DND-41 (cell line): Measurements from ENCODE around the gene CEMIP.

Source experiments
- ATAC-seq: fragments of 200-7000 bp; cut with Tn5 transposase; 3 replicates; pipeline ENCODE4 v1.9.1; 2021; ENCODE audit warnings: low read depth; ENCODE audit not compliant: insufficient read depth
- DNase-seq: peaks from one replicate; pipeline ENCODE4 v3.0.0-alpha.2; 2020
- H2AFZ ChIP-seq: 2 replicates; pipeline ENCODE4 v1.6.0; 2012; ENCODE audit warnings: low read depth, low read length
- H3K27ac ChIP-seq: 2 replicates; pipeline ENCODE4 v1.5.1; 2012; ENCODE audit warnings: low read length, inconsistent platforms
- H3K27me3 ChIP-seq: fragments of 200-600 bp; sonication (generic); 2 replicates; pipeline ENCODE4 v1.6.0; 2012; ENCODE audit warnings: low read length, mild to moderate bottlenecking, inconsistent platforms; ENCODE audit not compliant: insufficient read depth, poor library complexity
- H3K36me3 ChIP-seq: 2 replicates; pipeline ENCODE4 v1.5.1; 2012; ENCODE audit warnings: low read length, inconsistent platforms; ENCODE audit not compliant: insufficient read depth
- H3K4me1 ChIP-seq: 2 replicates; pipeline ENCODE4 v1.5.1; 2012; ENCODE audit warnings: mild to moderate bottlenecking, low read length; ENCODE audit not compliant: insufficient read depth
- H3K4me2 ChIP-seq: 2 replicates; pipeline ENCODE4 v1.6.0; 2012; ENCODE audit warnings: mild to moderate bottlenecking, moderate library complexity, low read length, inconsistent platforms; ENCODE audit not compliant: insufficient read depth
- H3K4me3 ChIP-seq, 2 experiments: fragments of 200-600 bp in 1 of 2; shearing (Covaris generic) in 1 of 2; 2 replicates each; pipeline ENCODE4 v1.5.1; 2012 to 2016; ENCODE audit warnings: inconsistent platforms in 2 of 2, low read length in 2 of 2, mild to moderate bottlenecking in 2 of 2, low read depth in 1 of 2, moderate library complexity in 1 of 2
- H3K79me2 ChIP-seq: 2 replicates; pipeline ENCODE4 v1.6.0; 2012; ENCODE audit warnings: low read length, inconsistent platforms; ENCODE audit not compliant: insufficient read depth
- H3K9ac ChIP-seq: 2 replicates; pipeline ENCODE4 v1.6.0; 2012; ENCODE audit warnings: low read depth, mild to moderate bottlenecking, inconsistent platforms, low read length, moderate library complexity
- H3K9me3 ChIP-seq: 2 replicates; pipeline ENCODE4 v1.5.1; 2012; ENCODE audit warnings: low read length, moderate library complexity, mild to moderate bottlenecking, inconsistent platforms; ENCODE audit not compliant: insufficient read depth, severe bottlenecking
- H4K20me1 ChIP-seq: 2 replicates; pipeline ENCODE4 v1.6.0; 2012; ENCODE audit warnings: low read length; ENCODE audit not compliant: insufficient read depth
- EZH2 ChIP-seq: IDR thresholded peaks from 3 replicates; pipeline ENCODE4 v1.6.1; 2012; ENCODE audit warnings: borderline replicate concordance, low read depth, mild to moderate bottlenecking, moderate library complexity, low read length, inconsistent platforms; ENCODE audit not compliant: severe bottlenecking
- TF ChIP-seq, protein P1 (sequence below): IDR thresholded peaks from 2 replicates; pipeline ENCODE4 v1.5.1; 2012; ENCODE audit warnings: borderline replicate concordance, low read length, moderate library complexity, mild to moderate bottlenecking; ENCODE audit not compliant: poor library complexity, severe bottlenecking; ENCODE audit errors: extremely low read depth

Gene CEMIP

GRCh38 chr15:80787316-80787715, 8.1 kb downstream of the CEMIP start:
- H3K9ac ChIP-seq: no peak overlapping the region
- H3K4me1 ChIP-seq: no peaks in the 10 kb centered on the region
- H3K9me3 ChIP-seq: no peaks in the 10 kb centered on the region
- peaks cover 7% of the 10 kb centered on the region for H3K27me3 ChIP-seq
- 0 out of 2 replicates have a peak, but pooled peaks cover 5% of the 10 kb centered on the region for H4K20me1 ChIP-seq
- DNase-seq (no peak), ATAC-seq (no peak)
- H3K36me3 ChIP-seq: no peaks in the 10 kb centered on the region
- no peak overlapping the region for H2AFZ ChIP-seq
- H3K4me2 ChIP-seq: no peak overlapping the region
- no peak overlapping the region for H3K4me3 ChIP-seq
- H3K27ac ChIP-seq: no peak overlapping the region
- no peak for TF ChIP-seq EZH2
- TF ChIP-seq, protein P1, sequence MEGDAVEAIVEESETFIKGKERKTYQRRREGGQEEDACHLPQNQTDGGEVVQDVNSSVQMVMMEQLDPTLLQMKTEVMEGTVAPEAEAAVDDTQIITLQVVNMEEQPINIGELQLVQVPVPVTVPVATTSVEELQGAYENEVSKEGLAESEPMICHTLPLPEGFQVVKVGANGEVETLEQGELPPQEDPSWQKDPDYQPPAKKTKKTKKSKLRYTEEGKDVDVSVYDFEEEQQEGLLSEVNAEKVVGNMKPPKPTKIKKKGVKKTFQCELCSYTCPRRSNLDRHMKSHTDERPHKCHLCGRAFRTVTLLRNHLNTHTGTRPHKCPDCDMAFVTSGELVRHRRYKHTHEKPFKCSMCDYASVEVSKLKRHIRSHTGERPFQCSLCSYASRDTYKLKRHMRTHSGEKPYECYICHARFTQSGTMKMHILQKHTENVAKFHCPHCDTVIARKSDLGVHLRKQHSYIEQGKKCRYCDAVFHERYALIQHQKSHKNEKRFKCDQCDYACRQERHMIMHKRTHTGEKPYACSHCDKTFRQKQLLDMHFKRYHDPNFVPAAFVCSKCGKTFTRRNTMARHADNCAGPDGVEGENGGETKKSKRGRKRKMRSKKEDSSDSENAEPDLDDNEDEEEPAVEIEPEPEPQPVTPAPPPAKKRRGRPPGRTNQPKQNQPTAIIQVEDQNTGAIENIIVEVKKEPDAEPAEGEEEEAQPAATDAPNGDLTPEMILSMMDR: no peak
- no peaks in the 10 kb centered on the region for H3K79me2 ChIP-seq

GRCh38 chr15:80788536-80788935, 9.4 kb downstream of the CEMIP start:
- 0 out of 2 replicates have a peak, but pooled peaks cover 3% of the 10 kb centered on the region for H4K20me1 ChIP-seq
- H3K79me2 ChIP-seq: no peaks in the 10 kb centered on the region
- peaks cover 15% of the 10 kb centered on the region for H3K27me3 ChIP-seq
- H3K4me3 ChIP-seq: no peak overlapping the region
- TF ChIP-seq EZH2: no peak
- TF ChIP-seq, protein P1: no peak
- H2AFZ ChIP-seq: no peak overlapping the region
- H3K27ac ChIP-seq: no peak overlapping the region
- no peaks in the 10 kb centered on the region for H3K4me1 ChIP-seq
- H3K4me2 ChIP-seq: no peak overlapping the region
- H3K9ac ChIP-seq: no peak overlapping the region
- DNase-seq: no peak
- no peaks in the 10 kb centered on the region for H3K9me3 ChIP-seq
- no peak for ATAC-seq
- H3K36me3 ChIP-seq: no peaks in the 10 kb centered on the region

- Histone ChIP-seq H3K9ac (no peak overlapping the region), H3K4me3 (no peak overlapping the region), H3K79me2 (no peaks in the 10 kb centered on the region), H3K36me3 (no peaks in the 10 kb centered on the region), H3K27ac (no peak overlapping the region), H4K20me1 (no peaks in the 10 kb centered on the region), H2AFZ (no peak overlapping the region), H3K27me3 (peaks cover 15% of the 10 kb centered on the region), H3K9me3 (no peaks in the 10 kb centered on the region), H3K4me2 (no peak overlapping the region), H3K4me1 (no peaks in the 10 kb centered on the region)
- ATAC-seq (no peak), DNase-seq (no peak)
- TF ChIP-seq, protein P1: no peak
- TF ChIP-seq EZH2: no peak
Measured at GRCh38 chr15:80789296-80789695, 10.1 kb downstream of the CEMIP start.

GRCh38 chr15:80789796-80790195, 10.6 kb downstream of the CEMIP start:
- Histone ChIP-seq H3K27ac (no peak overlapping the region), H3K9me3 (no peaks in the 10 kb centered on the region), H2AFZ (no peak overlapping the region), H3K4me1 (no peaks in the 10 kb centered on the region), H4K20me1 (no peaks in the 10 kb centered on the region), H3K36me3 (no peaks in the 10 kb centered on the region), H3K4me2 (no peak overlapping the region), H3K4me3 (no peak overlapping the region), H3K27me3 (peaks cover 15% of the 10 kb centered on the region), H3K79me2 (no peaks in the 10 kb centered on the region), H3K9ac (no peak overlapping the region)
- DNase-seq: no peak
- TF ChIP-seq, protein P1: no peak
- no peak for TF ChIP-seq EZH2
- no peak for ATAC-seq
